ENCODE measurements around the gene TRIM67.

TRIM67 gene

GRCh38 chr1:231132591-231132990 is 29.3 kb upstream of the TRIM67 start (continued):
- TF ChIP-seq OVOL3 (tag by site-specific recombination; IDR thresholded peaks at IDR 0.05) (peak; percentile 78; the same call in 1 of the 2 replicates), ZNF785 (tag by site-specific recombination; IDR thresholded peaks at IDR 0.05) (0 out of 2 replicates have a peak, but pooled peaks have one; percentile 19), ZNF530 (tag by site-specific recombination; IDR thresholded peaks at IDR 0.05; ENCODE audit: low read depth) (peak; percentile 86; the same call in 1 of the 2 replicates), ZNF580 (tag by site-specific recombination; IDR thresholded peaks at IDR 0.05) (peak; percentile 88; the same call in 1 of the 2 replicates), ZNF341 (tag by site-specific recombination; IDR thresholded peaks at IDR 0.05; ENCODE audit: low read depth) (peak; percentile 54; the same call in 1 of the 2 replicates), SP3 (tag by site-specific recombination; IDR thresholded peaks at IDR 0.05) (peak; percentile 59), ZNF529 (tag by site-specific recombination; IDR thresholded peaks at IDR 0.05; ENCODE audit: insufficient replicate concordance) (peak; percentile 89), ZNF202 (tag by site-specific recombination; IDR thresholded peaks at IDR 0.05; ENCODE audit: borderline replicate concordance) (peak; percentile 99; the same call in 1 of the 2 replicates), GFI1B (tag by site-specific recombination; IDR thresholded peaks at IDR 0.05) (0 out of 2 replicates have a peak, but pooled peaks have one; percentile 72), ZNF433 (tag by site-specific recombination; IDR thresholded peaks at IDR 0.05; ENCODE audit: low read depth) (peak; percentile 97), ZNF214 (tag by site-specific recombination; IDR thresholded peaks at IDR 0.05; ENCODE audit: borderline replicate concordance) (peak; percentile 40; the same call in 1 of the 2 replicates), RBAK (tag by site-specific recombination; IDR thresholded peaks at IDR 0.05) (peak; percentile 76), ZBTB1 (tag by site-specific recombination; IDR thresholded peaks at IDR 0.05) (peak; percentile 89; the same call in 1 of the 2 replicates), ZNF555 (tag by site-specific recombination; conservative IDR thresholded peaks at IDR 0.05) (peak; percentile 100), ZNF791 (tag by site-specific recombination; IDR thresholded peaks at IDR 0.05) (peak; percentile 89), ZNF664 (tag by site-specific recombination; IDR thresholded peaks at IDR 0.05) (peak; percentile 91), REPIN1 (tag by site-specific recombination; IDR thresholded peaks at IDR 0.05; ENCODE audit: low read depth) (peak; percentile 65; the same call in 1 of the 2 replicates), ZNF266 (tag by site-specific recombination; IDR thresholded peaks at IDR 0.05; ENCODE audit: low read depth) (peak; percentile 97), ZNF623 (tag by site-specific recombination; IDR thresholded peaks at IDR 0.05) (peak; percentile 91), ZSCAN23 (tag by site-specific recombination; IDR thresholded peaks at IDR 0.05) (0 out of 2 replicates have a peak, but pooled peaks have one; percentile 48), ZBTB8A (tag by site-specific recombination; IDR thresholded peaks at IDR 0.05) (peak; percentile 92), ZNF292 (tag by site-specific recombination; IDR thresholded peaks at IDR 0.05; ENCODE audit: borderline replicate concordance, low read depth) (peak; percentile 100), ZNF514 (tag by site-specific recombination; IDR thresholded peaks at IDR 0.05) (peak; percentile 94), ZNF18 (tag by site-specific recombination; IDR thresholded peaks at IDR 0.05) (peak; percentile 69; the same call in 1 of the 2 replicates), ZNF140 (tag by site-specific recombination; IDR thresholded peaks at IDR 0.05) (peak; percentile 99), ZNF518A (tag by site-specific recombination; conservative IDR thresholded peaks at IDR 0.05; ENCODE audit: low read depth) (peak; percentile 98), FEZF1 (tag by site-specific recombination; IDR thresholded peaks at IDR 0.05) (peak; percentile 9; the same call in 1 of the 2 replicates)
- TF ChIP-seq, protein P1, sequence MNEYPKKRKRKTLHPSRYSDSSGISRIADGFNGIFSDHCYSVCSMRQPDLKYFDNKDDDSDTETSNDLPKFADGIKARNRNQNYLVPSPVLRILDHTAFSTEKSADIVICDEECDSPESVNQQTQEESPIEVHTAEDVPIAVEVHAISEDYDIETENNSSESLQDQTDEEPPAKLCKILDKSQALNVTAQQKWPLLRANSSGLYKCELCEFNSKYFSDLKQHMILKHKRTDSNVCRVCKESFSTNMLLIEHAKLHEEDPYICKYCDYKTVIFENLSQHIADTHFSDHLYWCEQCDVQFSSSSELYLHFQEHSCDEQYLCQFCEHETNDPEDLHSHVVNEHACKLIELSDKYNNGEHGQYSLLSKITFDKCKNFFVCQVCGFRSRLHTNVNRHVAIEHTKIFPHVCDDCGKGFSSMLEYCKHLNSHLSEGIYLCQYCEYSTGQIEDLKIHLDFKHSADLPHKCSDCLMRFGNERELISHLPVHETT (tag by site-specific recombination; IDR thresholded peaks at IDR 0.05), result peak; percentile 83
- TF ChIP-seq, protein P2, sequence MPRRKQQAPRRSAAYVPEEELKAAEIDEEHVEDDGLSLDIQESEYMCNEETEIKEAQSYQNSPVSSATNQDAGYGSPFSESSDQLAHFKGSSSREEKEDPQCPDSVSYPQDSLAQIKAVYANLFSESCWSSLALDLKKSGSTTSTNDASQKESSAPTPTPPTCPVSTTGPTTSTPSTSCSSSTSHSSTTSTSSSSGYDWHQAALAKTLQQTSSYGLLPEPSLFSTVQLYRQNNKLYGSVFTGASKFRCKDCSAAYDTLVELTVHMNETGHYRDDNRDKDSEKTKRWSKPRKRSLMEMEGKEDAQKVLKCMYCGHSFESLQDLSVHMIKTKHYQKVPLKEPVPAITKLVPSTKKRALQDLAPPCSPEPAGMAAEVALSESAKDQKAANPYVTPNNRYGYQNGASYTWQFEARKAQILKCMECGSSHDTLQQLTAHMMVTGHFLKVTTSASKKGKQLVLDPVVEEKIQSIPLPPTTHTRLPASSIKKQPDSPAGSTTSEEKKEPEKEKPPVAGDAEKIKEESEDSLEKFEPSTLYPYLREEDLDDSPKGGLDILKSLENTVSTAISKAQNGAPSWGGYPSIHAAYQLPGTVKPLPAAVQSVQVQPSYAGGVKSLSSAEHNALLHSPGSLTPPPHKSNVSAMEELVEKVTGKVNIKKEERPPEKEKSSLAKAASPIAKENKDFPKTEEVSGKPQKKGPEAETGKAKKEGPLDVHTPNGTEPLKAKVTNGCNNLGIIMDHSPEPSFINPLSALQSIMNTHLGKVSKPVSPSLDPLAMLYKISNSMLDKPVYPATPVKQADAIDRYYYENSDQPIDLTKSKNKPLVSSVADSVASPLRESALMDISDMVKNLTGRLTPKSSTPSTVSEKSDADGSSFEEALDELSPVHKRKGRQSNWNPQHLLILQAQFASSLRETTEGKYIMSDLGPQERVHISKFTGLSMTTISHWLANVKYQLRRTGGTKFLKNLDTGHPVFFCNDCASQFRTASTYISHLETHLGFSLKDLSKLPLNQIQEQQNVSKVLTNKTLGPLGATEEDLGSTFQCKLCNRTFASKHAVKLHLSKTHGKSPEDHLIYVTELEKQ (tag by site-specific recombination; IDR thresholded peaks at IDR 0.05; ENCODE audit: borderline replicate concordance), result peak; percentile 23; the same call in 1 of the 2 replicates
